Astrocyte (in vitro differentiated cells and primary cell): ENCODE results near the gene RAD51B. TPM values are rescaled to one million over a fixed set of nuclear protein-coding genes. Genes with fewer than 3 reads are reported as not detected.
A peak's percentile ranks its signal among the peaks of the same experiment; 100 is the strongest.

Experiments used
- DNase-seq: peaks from one replicate; pipeline ENCODE4 v3.0.0-alpha.2; 2010; ENCODE audit warnings: low read depth
- FAIRE-seq: peaks from 2 replicates; lab custom pipeline; 2011; peaks lifted over from hg19 to GRCh38; lab: Jason Lieb, UNC
- H2AFZ ChIP-seq: 2 replicates; pipeline ENCODE4 v1.6.0; 2012; ENCODE audit warnings: low read depth, low read length, inconsistent platforms
- H3K27ac ChIP-seq: 2 replicates; pipeline ENCODE4 v1.5.1; 2011; ENCODE audit warnings: low read depth, low read length, inconsistent platforms
- H3K27me3 ChIP-seq: 2 replicates; pipeline ENCODE4 v1.6.0; 2011; ENCODE audit warnings: low read length, inconsistent platforms; ENCODE audit not compliant: insufficient read depth
- H3K36me3 ChIP-seq: 2 replicates; pipeline ENCODE4 v1.5.1; 2011; ENCODE audit warnings: low read length, inconsistent platforms; ENCODE audit not compliant: insufficient read depth
- H3K4me1 ChIP-seq: 2 replicates; pipeline ENCODE4 v1.5.1; 2011; ENCODE audit warnings: low read length, inconsistent platforms; ENCODE audit not compliant: insufficient read depth
- H3K4me2 ChIP-seq: 2 replicates; pipeline ENCODE4 v1.6.0; 2012; ENCODE audit warnings: low read length, inconsistent platforms
- H3K4me3 ChIP-seq: 2 replicates; pipeline ENCODE4 v1.5.1; 2011; ENCODE audit warnings: low read depth, mild to moderate bottlenecking, low read length, inconsistent platforms; ENCODE audit not compliant: insufficient read depth
- H3K79me2 ChIP-seq: 2 replicates; pipeline ENCODE4 v1.6.0; 2012; ENCODE audit warnings: mild to moderate bottlenecking, low read length, inconsistent platforms; ENCODE audit not compliant: insufficient read depth
- H3K9ac ChIP-seq: 2 replicates; pipeline ENCODE4 v1.6.0; 2012; ENCODE audit warnings: mild to moderate bottlenecking, low read length, inconsistent platforms
- H3K9me3 ChIP-seq: 2 replicates; pipeline ENCODE4 v1.5.1; 2012; ENCODE audit warnings: low read depth, mild to moderate bottlenecking, low read length, inconsistent platforms; ENCODE audit not compliant: insufficient read depth
- H4K20me1 ChIP-seq: 2 replicates; pipeline ENCODE4 v1.6.0; 2012; ENCODE audit warnings: low read length, inconsistent platforms; ENCODE audit not compliant: insufficient read depth
- H3K27ac Mint-ChIP-seq: one replicate; pipeline ENCODE4 v1.8.0; 2021; ENCODE audit warnings: mild to moderate bottlenecking, mixed read lengths; ENCODE audit not compliant: unreplicated experiment
- H3K27me3 Mint-ChIP-seq: one replicate; pipeline ENCODE4 v1.8.0; 2021; ENCODE audit warnings: low read depth, mixed read lengths; ENCODE audit not compliant: unreplicated experiment
- H3K36me3 Mint-ChIP-seq: one replicate; pipeline ENCODE4 v1.8.0; 2021; ENCODE audit warnings: low read depth, mixed read lengths; ENCODE audit not compliant: unreplicated experiment
- H3K4me1 Mint-ChIP-seq: one replicate; pipeline ENCODE4 v1.8.0; 2021; ENCODE audit warnings: low read depth, mixed read lengths; ENCODE audit not compliant: unreplicated experiment
- H3K4me3 Mint-ChIP-seq: one replicate; pipeline ENCODE4 v1.8.0; 2021; ENCODE audit warnings: mild to moderate bottlenecking, moderate library complexity, mixed read lengths; ENCODE audit not compliant: unreplicated experiment
- H3K9me3 Mint-ChIP-seq: one replicate; pipeline ENCODE4 v1.8.0; 2021; ENCODE audit warnings: mild to moderate bottlenecking, mixed read lengths; ENCODE audit not compliant: unreplicated experiment
- CTCF ChIP-seq: IDR thresholded peaks from 2 replicates; pipeline ENCODE4 v1.5.1; 2011; ENCODE audit warnings: low read depth, mild to moderate bottlenecking, inconsistent platforms, low read length, moderate library complexity; ENCODE audit not compliant: insufficient read depth
- EZH2 ChIP-seq: IDR thresholded peaks from 2 replicates; pipeline ENCODE4 v1.6.1; 2012; ENCODE audit warnings: mild to moderate bottlenecking, low read length, inconsistent platforms; ENCODE audit not compliant: insufficient read depth
- total RNA-seq: library from RNA; stranded (reverse); gene quantifications from 2 replicates; pipeline ENCODE4 v1.2.1, GENCODE V29; 2021

The RAD51B gene
- total RNA-seq, 1 donor from 2014 or later = 10.8 TPM

- H3K27ac Mint-ChIP-seq = no peak overlapping the region
- H3K4me3 Mint-ChIP-seq = no peak overlapping the region
- no peaks in the 10 kb centered on the region for H3K4me1 ChIP-seq
- H3K9me3 Mint-ChIP-seq = peaks cover 2% of the 10 kb centered on the region
- H3K9ac ChIP-seq = no peak overlapping the region
- no peak overlapping the region for H3K4me2 ChIP-seq
- FAIRE-seq (no peak), DNase-seq (no peak)
- H3K36me3 ChIP-seq = no peaks in the 10 kb centered on the region
- H3K27ac ChIP-seq = no peak overlapping the region
- H3K4me3 ChIP-seq = no peak overlapping the region
- no peak overlapping the region for H2AFZ ChIP-seq
- H3K9me3 ChIP-seq = no peaks in the 10 kb centered on the region
- H3K4me1 Mint-ChIP-seq = peaks cover 13% of the 10 kb centered on the region
- H3K36me3 Mint-ChIP-seq = peaks cover 2% of the 10 kb centered on the region
- TF ChIP-seq CTCF (no peak), EZH2 (no peak)
- no peaks in the 10 kb centered on the region for H3K79me2 ChIP-seq
- H3K27me3 Mint-ChIP-seq = no peaks in the 10 kb centered on the region
- no peaks in the 10 kb centered on the region for H3K27me3 ChIP-seq
- no peaks in the 10 kb centered on the region for H4K20me1 ChIP-seq
These were observed 370.5 kb downstream of the RAD51B start for GRCh38 chr14:68190032-68190431.

GRCh38 chr14:68191567-68192321 is 372.2 kb downstream of the RAD51B start:
- no peak overlapping the region for H3K4me3 ChIP-seq
- no peaks in the 10 kb centered on the region for H3K36me3 Mint-ChIP-seq
- FAIRE-seq = peak; percentile 17
- no peak overlapping the region for H3K9ac ChIP-seq
- no peaks in the 10 kb centered on the region for H3K36me3 ChIP-seq
- no peaks in the 10 kb centered on the region for H3K4me1 ChIP-seq
- H3K79me2 ChIP-seq = no peaks in the 10 kb centered on the region
- H2AFZ ChIP-seq = no peak overlapping the region
- H4K20me1 ChIP-seq = no peaks in the 10 kb centered on the region
- H3K27ac ChIP-seq = no peak overlapping the region
- no peaks in the 10 kb centered on the region for H3K9me3 ChIP-seq
- no peak overlapping the region for H3K27ac Mint-ChIP-seq
- H3K27me3 ChIP-seq = no peaks in the 10 kb centered on the region
- no peak overlapping the region for H3K4me2 ChIP-seq
- no peaks in the 10 kb centered on the region for H3K27me3 Mint-ChIP-seq
- peaks cover 8% of the 10 kb centered on the region for H3K4me1 Mint-ChIP-seq
- TF ChIP-seq CTCF = no peak
- no peak for TF ChIP-seq EZH2
- peak; percentile 57 for DNase-seq
- no peak overlapping the region for H3K4me3 Mint-ChIP-seq
- no peaks in the 10 kb centered on the region for H3K9me3 Mint-ChIP-seq

DNA sequence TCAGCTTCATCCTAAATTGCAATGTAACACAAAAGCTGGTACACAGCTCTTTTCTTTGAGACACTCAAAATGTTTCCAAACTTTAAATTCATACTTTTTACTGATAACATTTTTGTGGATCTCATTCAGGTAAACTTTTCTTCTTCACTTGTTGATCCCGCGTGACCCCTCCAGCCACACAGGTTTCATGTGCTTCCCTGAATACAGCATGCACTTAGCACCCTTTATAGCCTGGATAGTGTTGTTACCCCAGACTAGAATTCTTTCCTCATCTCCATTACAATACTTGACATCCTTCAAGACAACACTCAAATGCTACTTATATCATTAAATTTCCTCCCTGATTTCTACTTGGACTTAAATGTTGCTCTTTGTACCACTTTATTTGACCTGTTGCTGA is 373.4 kb downstream of the RAD51B start:
- H4K20me1 ChIP-seq = no peaks in the 10 kb centered on the region
- no peak overlapping the region for H3K4me3 ChIP-seq
- no peak overlapping the region for H3K4me3 Mint-ChIP-seq
- no peaks in the 10 kb centered on the region for H3K36me3 ChIP-seq
- H3K27ac ChIP-seq = no peak overlapping the region
- no peak overlapping the region for H3K4me2 ChIP-seq
- no peak overlapping the region for H2AFZ ChIP-seq
- no peak for FAIRE-seq
- no peaks in the 10 kb centered on the region for H3K9me3 Mint-ChIP-seq
- no peak overlapping the region for H3K27ac Mint-ChIP-seq
- no peaks in the 10 kb centered on the region for H3K79me2 ChIP-seq
- H3K4me1 Mint-ChIP-seq = peaks cover 5% of the 10 kb centered on the region
- TF ChIP-seq CTCF (no peak), EZH2 (no peak)
- no peak for DNase-seq
- no peak overlapping the region for H3K9ac ChIP-seq
- no peaks in the 10 kb centered on the region for H3K27me3 ChIP-seq
- no peaks in the 10 kb centered on the region for H3K27me3 Mint-ChIP-seq
- H3K36me3 Mint-ChIP-seq = no peaks in the 10 kb centered on the region
- H3K4me1 ChIP-seq = no peaks in the 10 kb centered on the region
- H3K9me3 ChIP-seq = no peaks in the 10 kb centered on the region
